ENCODE results near the gene NDUFAF2. TPM values are rescaled to one million over a fixed set of nuclear protein-coding genes. Genes with fewer than 3 reads are reported as not detected.
"Not testable (repeated sequence)": the region's sequence is repeated elsewhere in the genome, so short reads cannot be mapped to it uniquely, and the experiment has no call there.

Gene NDUFAF2
- total RNA-seq, 1 experiment from 2014 or later = 120 TPM

- Mint-ChIP-seq H3K4me3 (ENCODE audit: unreplicated experiment) (no peak overlapping the region), H3K27ac (ENCODE audit: low read depth, unreplicated experiment) (no peak overlapping the region), H3K4me1 (ENCODE audit: insufficient read depth, unreplicated experiment) (no peaks in the 10 kb centered on the region), H3K9me3 (ENCODE audit: unreplicated experiment) (no peaks in the 10 kb centered on the region), H3K27me3 (ENCODE audit: insufficient read depth, unreplicated experiment) (no peaks in the 10 kb centered on the region), H3K36me3 (ENCODE audit: insufficient read depth, unreplicated experiment) (peaks cover 6% of the 10 kb centered on the region)
- BruUV-seq (replicated peaks) = no TSS peak
- no peak for DNase-seq (ENCODE audit: unreplicated experiment)
- intact Hi-C loops (cut with micrococcal nuclease) = no loop called here
- TF ChIP-seq CTCF (IDR thresholded peaks at IDR 0.05; ENCODE audit: unreplicated experiment) = no peak
- ChIA-PET CTCF (interaction anchor here (0.6 kb wide), 1 partner anchor 10 kb away, joined by 6 read pairs; no protein-coding TSS in a partner anchor), POLR2A (no interaction called here)
Observed at GRCh38 chr5:61085885-61086284, 140.9 kb downstream of the NDUFAF2 start.

GRCh38 chr5:61087921-61088320 lies 142.9 kb downstream of the NDUFAF2 start:
- ChIA-PET CTCF (no interaction called here), POLR2A (no interaction called here)
- Mint-ChIP-seq H3K27me3 (ENCODE audit: insufficient read depth, unreplicated experiment) (no peaks in the 10 kb centered on the region), H3K9me3 (ENCODE audit: unreplicated experiment) (peaks cover 16% of the 10 kb centered on the region), H3K4me1 (ENCODE audit: insufficient read depth, unreplicated experiment) (no peaks in the 10 kb centered on the region), H3K4me3 (ENCODE audit: unreplicated experiment) (no peak overlapping the region), H3K27ac (ENCODE audit: low read depth, unreplicated experiment) (no peak overlapping the region), H3K36me3 (ENCODE audit: insufficient read depth, unreplicated experiment) (no peaks in the 10 kb centered on the region)
- TF ChIP-seq CTCF (IDR thresholded peaks at IDR 0.05; ENCODE audit: unreplicated experiment) = no peak
- DNase-seq (ENCODE audit: unreplicated experiment) = peak; percentile 1
- intact Hi-C loops (cut with micrococcal nuclease) = no loop called here
- no TSS peak for BruUV-seq (replicated peaks)

GRCh38 chr5:61089351-61089750 lies 144.3 kb downstream of the NDUFAF2 start:
- CTCF ChIA-PET = interaction anchor here (1.2 kb wide), 1 partner anchor 11 kb away, joined by 3 read pairs; no protein-coding TSS in a partner anchor
- Mint-ChIP-seq H3K27me3 (ENCODE audit: insufficient read depth, unreplicated experiment) (no peaks in the 10 kb centered on the region), H3K27ac (ENCODE audit: low read depth, unreplicated experiment) (no peak overlapping the region), H3K9me3 (ENCODE audit: unreplicated experiment) (peaks cover 16% of the 10 kb centered on the region), H3K4me1 (ENCODE audit: insufficient read depth, unreplicated experiment) (no peaks in the 10 kb centered on the region), H3K4me3 (ENCODE audit: unreplicated experiment) (no peak overlapping the region), H3K36me3 (ENCODE audit: insufficient read depth, unreplicated experiment) (no peaks in the 10 kb centered on the region)
- POLR2A ChIA-PET = no interaction called here
- no TSS peak for BruUV-seq (replicated peaks)
- intact Hi-C loops (cut with micrococcal nuclease) = no loop called here
- TF ChIP-seq CTCF (IDR thresholded peaks at IDR 0.05; ENCODE audit: unreplicated experiment) = no peak
- no peak for DNase-seq (ENCODE audit: unreplicated experiment)

- H3K4me3 Mint-ChIP-seq (ENCODE audit: unreplicated experiment); H3K4me1 Mint-ChIP-seq (ENCODE audit: insufficient read depth, unreplicated experiment); H3K27me3 Mint-ChIP-seq (ENCODE audit: insufficient read depth, unreplicated experiment); CTCF ChIA-PET; intact Hi-C loops (cut with micrococcal nuclease); BruUV-seq (replicated peaks); POLR2A ChIA-PET; DNase-seq (ENCODE audit: unreplicated experiment); H3K27ac Mint-ChIP-seq (ENCODE audit: low read depth, unreplicated experiment); H3K36me3 Mint-ChIP-seq (ENCODE audit: insufficient read depth, unreplicated experiment): not testable (repeated sequence)
- peaks cover 16% of the 10 kb centered on the region for H3K9me3 Mint-ChIP-seq (ENCODE audit: unreplicated experiment)
Observed at GRCh38 chr5:61093046-61093771, 148.2 kb downstream of the NDUFAF2 start.
